SKM-1 treated with dmso at 0.1 percent for 144 hours (cell line): ENCODE measurements around the gene SLC66A1.

Experiments used
- DNase-seq: peaks from one replicate; lab custom pipeline; 2025; ENCODE audit not compliant: unreplicated experiment; lab: John Stamatoyannopoulos, UW

SLC66A1 gene

GRCh38 chr1:19360432-19360831 lies 48.3 kb downstream of the SLC66A1 start:
- no peak for DNase-seq

- DNase-seq: no peak
These were observed 48.9 kb downstream of the SLC66A1 start for GRCh38 chr1:19360843-19361610.

DNA sequence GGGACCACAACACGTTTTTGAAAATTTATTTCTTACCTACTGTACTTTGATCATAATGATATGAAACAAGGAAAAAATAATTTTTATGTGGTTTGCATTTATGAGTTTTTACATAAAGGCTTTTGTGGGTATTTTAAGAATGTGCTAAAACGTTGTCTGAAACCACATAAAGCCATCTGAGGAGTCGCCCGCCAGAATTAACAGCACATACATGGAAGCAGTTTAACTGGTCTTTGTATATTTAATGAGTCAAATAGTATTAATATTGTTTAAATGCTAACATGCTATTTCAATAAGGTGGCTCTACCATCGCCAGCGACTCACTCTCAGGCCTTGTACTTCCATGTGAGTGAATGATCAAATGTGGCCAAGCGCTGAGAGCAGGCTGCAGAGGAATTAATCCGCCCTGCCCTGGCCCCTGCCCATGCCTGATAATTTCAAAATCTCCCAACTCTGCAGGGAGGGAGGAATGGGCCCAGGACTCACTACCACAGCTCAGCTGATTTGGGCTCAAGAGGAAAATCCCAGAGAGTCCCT lies 49.6 kb downstream of the SLC66A1 start:
- DNase-seq: no peak

DNA sequence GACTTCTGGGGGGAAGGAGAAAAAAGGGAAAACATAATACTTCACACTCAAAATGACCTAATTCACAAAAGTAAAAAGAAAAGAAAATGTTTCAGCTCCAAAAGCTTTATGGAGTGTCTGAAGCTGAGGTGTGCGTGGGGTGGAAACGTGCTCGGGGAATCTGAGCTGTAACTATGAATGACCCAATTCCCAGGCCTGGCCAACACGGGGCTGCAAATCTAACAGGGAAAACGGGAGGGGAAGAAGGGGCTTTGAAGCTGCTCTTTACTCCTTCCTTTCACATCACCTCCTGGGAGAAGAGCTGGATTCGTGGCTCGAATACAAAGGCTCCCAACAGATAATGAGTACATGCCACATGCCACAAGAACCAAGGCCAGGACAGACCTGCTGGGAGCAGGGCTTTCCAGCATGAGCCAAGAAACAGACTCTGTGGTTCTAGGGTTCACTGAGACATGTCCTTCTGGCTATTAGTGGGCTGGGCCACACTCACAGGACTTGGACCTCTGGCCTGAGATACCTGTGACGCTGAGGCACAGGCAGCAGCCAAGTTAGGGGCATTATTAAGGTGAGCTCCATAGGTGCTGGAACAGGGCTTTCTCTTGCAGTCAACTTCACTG lies 51.5 kb downstream of the SLC66A1 start:
- DNase-seq: no peak

GRCh38 chr1:19365721-19366120 lies 53.6 kb downstream of the SLC66A1 start:
- DNase-seq: no peak

DNA sequence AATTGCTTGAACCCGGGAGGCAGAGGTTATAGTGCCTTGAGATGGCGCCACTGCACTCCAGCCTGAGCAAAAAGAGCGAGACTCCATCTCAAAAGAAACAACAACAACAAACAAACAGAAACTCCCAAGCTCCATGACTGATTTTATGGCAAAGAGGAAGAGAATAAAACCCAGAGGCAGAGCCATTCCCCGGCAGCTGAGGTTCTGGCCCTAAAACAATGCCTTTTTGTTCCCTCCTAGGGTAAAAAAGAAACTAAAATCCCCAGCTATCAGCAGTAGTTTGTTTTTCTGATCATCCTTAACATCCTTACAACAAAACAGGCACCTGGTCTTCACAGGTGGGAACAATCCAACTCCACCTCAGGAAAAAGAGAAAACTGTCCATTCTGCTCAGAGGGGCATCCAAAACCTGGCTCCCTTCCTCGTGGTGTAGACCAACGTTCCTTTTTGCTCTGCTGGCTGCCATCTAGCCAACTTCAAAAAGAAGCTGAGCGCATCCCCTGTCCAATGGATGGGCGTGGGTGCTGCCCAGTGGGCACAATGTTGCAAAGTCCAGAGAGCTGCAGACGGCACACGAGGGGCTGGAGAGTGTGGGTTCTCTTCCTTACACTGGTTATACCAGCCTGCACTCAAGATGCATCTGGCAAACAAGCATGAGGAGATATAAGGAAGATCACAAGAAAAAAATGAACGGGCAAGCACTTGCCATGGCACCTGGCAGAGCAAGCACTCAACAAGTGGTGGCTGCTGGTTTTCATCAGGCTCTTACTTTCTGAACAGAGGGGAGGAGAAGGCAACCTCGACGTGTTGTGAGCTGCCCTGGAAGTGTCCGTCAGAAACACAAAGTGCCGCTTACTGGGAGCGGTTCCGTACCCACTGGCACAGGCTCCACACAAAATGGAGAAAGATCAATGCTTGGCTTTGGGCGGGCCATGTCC lies 54.7 kb downstream of the SLC66A1 start:
- DNase-seq: no peak

DNA sequence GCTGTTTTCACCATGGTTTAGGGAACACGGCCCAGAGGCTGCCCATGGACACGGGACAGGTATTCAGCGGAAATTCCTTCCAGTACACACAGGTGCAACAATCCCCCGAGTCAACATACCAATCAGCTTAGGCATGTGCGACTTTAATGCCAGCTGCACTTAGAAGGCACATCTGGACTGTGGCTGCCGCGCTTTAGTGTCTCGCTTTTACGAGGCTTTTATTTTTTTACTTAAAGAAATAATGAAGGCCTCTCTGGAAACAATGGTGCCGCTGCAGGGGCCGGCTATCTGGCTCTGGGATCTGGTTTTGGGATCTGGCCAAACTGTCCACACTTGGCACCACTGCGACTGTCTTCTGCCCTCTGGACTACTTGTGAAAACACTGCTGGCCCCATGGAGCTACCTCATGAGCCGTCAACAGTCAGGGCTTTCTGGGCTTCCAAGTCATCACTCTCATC lies 55.5 kb downstream of the SLC66A1 start:
- no peak for DNase-seq

- DNase-seq: no peak
These were observed 55.9 kb downstream of the SLC66A1 start for GRCh38 chr1:19368050-19368449.

GRCh38 chr1:19368964-19369363 lies 56.8 kb downstream of the SLC66A1 start:
- DNase-seq: no peak

- no peak for DNase-seq
These were observed 57.4 kb downstream of the SLC66A1 start for GRCh38 chr1:19369396-19370090.

- DNase-seq: no peak
These were observed 58.5 kb downstream of the SLC66A1 start for GRCh38 chr1:19370453-19371170.

DNA sequence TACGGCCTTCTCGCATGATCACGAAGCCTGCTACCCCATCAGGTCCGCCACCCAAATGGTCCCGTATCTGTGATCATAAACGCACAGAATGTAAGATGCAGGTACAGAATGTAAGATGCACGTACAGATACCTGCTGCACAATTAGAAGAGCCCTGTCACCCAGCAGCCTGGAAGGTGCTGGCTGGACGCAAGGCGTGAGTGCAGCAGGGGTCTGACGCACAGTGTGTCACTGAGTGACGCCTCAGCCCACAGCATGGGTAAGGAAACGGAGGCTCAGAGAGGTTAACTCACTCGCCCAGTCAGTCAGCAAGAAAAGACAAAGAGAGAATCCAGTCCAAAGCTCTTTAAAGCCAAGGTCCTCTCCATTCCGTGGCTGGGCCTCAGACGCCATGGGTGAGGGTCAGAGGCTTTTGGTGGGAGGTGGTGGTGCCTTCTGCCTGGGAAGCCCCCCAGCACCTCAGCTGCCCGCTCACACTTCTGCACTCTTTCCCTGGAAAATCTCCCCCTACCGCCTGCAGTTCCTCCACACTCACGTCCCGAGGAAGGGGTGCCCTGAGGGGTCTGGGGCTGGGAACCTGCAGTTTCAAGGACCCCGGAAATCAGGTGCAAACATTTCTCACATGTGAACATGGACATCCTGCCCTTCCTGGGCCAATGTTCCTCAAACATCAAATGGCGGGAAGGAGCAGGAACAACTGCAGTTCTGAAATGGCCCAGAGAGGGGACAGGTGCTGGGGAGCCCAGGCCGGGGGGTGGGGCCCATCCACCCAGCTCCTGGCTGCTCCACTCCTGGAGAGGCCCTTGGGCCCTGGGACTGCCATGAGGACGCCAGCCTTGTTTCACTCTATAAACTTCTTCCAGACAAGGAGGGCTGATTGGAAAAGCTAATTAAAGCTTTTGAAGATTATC lies 59.4 kb downstream of the SLC66A1 start:
- DNase-seq: no peak

DNA sequence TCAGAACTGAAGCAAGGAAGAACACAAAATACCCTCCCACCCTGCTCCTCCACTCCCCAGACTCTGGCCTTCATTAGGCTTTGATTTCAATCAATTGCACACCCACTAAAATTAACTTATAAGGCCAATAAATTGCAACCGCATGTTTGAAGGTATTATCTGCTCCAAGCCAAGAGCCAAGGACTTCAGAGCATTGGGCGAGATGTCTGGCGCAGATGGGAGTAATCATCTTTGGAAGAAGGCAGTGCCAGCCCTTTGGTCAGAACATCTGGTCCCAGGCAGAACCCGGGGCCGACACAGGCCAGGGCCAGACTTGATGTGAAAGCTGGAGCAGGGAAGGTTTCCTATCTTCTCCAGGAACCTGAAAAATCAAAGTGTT lies 60.0 kb downstream of the SLC66A1 start:
- no peak for DNase-seq

DNA sequence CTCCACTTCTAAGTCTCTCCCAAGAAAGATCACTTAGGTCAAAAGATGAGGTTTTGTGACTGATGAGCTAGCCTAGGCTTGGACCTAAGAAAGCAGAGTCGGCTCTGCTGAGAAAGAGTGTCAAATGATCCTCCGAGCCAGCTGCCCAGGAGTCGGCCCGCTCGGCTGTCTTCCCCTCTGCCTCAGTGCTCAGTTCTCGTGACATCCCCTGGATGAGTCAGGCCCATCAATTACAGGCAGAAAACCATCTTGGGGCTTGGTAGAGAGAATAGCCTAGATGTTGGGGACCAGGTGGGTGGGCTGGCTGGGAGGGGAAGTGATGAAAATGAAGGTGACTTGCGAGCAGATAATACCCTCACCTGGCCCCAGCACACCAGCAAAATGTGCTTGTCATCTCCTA lies 60.5 kb downstream of the SLC66A1 start:
- DNase-seq: no peak

DNA sequence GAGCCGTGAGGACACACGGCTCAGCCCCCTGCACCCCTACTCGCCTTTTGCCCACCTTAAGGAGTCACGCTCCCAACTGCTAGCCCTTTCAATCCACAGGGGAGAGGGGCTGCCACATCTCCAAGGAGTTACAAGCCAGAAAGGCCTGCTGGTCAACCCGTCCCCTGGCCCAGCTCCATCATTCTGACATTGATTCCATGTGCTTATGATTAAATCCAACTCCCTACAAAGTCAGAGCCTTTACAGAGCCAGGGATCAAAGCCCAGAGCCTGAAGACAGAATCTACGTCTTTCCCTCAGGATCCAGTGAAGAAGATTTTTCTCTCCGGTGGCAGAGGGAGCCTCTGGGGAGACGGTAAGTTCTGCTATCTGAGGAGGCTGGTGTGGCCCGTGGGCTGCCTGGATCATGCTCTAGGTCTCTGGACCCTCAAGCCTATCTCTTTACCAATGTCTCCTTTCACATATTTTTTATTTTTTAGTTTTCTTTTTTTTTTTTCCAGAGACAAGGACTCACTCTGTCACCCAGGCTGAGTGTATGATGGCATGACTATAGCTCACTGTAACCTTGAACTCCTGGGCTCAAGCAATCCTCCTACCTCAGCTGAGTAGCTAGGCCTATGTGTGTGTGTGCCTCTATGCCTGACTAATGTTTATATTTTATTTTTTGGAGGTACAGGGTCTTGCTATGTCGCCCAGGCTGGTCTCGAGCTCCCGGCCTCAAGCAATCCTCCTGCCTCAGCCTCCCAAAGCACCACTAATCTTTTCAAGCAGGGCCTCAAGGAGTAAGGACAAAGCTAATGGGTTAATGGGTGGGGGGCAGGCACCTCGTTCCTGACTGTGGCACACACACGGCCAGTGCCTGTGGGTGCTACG lies 61.3 kb downstream of the SLC66A1 start:
- DNase-seq: no peak

DNA sequence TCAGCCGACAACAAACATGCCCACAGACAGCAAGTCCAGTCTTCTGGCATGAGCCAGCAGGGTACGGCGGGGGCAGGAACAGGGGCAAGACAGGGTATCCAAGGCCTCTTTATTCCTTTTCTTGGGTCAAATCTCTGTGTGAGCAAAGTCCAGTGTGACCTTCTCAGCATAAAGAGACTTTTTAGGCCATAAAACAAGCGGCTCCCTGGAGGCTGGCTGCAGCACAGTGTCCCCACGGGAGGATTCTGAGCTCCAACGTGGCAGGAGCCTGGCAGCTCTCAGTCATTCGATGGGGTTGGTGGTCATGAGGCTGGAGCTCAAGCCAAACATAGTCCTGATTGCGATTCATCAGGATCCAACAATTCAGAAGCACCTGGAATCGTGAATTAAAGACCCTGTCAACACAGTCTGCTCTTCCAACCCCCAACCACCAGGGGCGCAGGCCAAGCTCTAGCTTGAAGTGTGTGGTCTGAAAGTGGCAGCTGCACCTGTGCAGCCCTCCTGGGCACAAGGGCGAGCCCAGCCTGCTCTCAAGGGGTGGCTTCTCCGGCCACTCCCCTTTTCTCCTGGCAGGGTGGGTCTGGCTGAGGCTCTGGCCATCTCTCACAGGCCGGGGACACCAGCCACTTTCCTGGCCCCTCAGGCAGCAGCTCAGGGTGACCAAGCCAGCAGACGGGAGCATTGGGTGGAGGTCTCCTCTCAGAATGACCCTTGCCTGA lies 62.1 kb downstream of the SLC66A1 start:
- no peak for DNase-seq

GRCh38 chr1:19374926-19375325 lies 62.8 kb downstream of the SLC66A1 start:
- no peak for DNase-seq
